PFSK-1 (cell line): Measurements from ENCODE around the gene CISH.

Experiments
- FOXP2 ChIP-seq: optimal IDR thresholded peaks from 2 replicates; pipeline ENCODE3; 2011; ENCODE audit warnings: borderline replicate concordance, control low read depth, inconsistent platforms; ENCODE audit not compliant: insufficient read depth; ENCODE audit errors: extremely low read length, extremely low read depth
- POLR2AphosphoS5 ChIP-seq: IDR thresholded peaks from 2 replicates; pipeline ENCODE4 v1.6.1; 2012; ENCODE audit warnings: low read depth, mild to moderate bottlenecking, control low read depth, low read length, moderate library complexity
- REST ChIP-seq, 2 experiments: IDR thresholded peaks; 2 replicates each; pipeline versions ENCODE4 v1.6.1 to v1.8.0; 2011 to 2012; ENCODE audit warnings: low read depth in 2 of 2, low read length in 2 of 2, control low read depth in 1 of 2, inconsistent platforms in 1 of 2, mild to moderate bottlenecking in 1 of 2, moderate library complexity in 1 of 2; ENCODE audit not compliant: insufficient read depth in 1 of 2
- SIN3A ChIP-seq: IDR thresholded peaks from 2 replicates; pipeline ENCODE4 v1.6.1; 2012; ENCODE audit warnings: mild to moderate bottlenecking, low read length, moderate library complexity, borderline replicate concordance; ENCODE audit not compliant: insufficient read depth
- TAF1 ChIP-seq: IDR thresholded peaks from 2 replicates; pipeline ENCODE4 v1.6.1; 2012; ENCODE audit warnings: low read length, control low read depth, borderline replicate concordance; ENCODE audit not compliant: insufficient read depth

CISH gene

GRCh38 chr3:50657816-50658215 is 46.2 kb upstream of the CISH start:
- TF ChIP-seq FOXP2 (no peak), REST (IDR thresholded peaks at IDR 0.05; ENCODE audit: insufficient read depth in 1 of 2, low read depth in 2 of 2, low read length in 2 of 2) (no peak), POLR2AphosphoS5 (no peak), TAF1 (no peak), SIN3A (no peak)

GRCh38 chr3:50657407-50657806 is 45.8 kb upstream of the CISH start:
- TF ChIP-seq POLR2AphosphoS5, result no peak
- no peak for TF ChIP-seq FOXP2
- no peak for TF ChIP-seq REST (IDR thresholded peaks at IDR 0.05; ENCODE audit: insufficient read depth in 1 of 2, low read depth in 2 of 2, low read length in 2 of 2)
- TF ChIP-seq SIN3A, result no peak
- TF ChIP-seq TAF1, result no peak

DNA sequence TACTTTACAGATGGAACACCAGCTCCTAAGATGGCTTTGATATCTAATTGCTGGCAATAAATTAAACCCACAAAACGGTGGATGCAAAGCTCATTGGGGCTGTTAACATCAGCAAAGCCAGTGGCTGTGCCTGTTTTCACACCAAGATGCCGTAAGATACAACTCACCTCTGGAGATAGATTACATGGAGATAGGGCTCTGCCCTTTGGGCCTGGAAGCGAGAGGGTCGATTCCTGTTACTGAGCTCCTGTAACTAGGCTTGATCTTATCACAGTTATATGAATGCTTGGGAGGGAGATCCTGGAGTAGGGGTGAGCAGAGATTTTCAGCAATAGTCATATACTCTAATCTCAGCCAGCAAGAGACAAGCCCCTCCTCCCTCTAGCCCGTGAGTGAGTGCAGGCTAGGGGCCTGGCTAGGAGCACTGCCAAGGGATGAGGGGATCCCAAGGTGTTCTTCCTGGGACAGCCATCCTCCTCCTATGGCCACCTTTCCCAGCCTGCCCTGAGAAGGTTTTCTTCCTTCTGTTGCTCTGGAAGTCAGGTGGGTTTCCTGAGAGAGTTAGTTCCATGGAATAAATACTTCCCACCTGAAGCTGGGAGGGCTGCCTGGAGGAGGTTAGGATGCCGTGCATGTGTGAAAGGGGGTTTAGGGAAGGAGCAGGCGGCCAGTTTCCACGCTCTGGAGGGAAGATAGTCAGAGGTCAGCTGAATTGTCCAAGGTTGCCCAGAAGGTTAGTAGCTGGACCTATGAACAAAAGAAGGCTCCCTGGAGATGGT is 45.0 kb upstream of the CISH start:
- no peak for TF ChIP-seq TAF1
- no peak for TF ChIP-seq REST (IDR thresholded peaks at IDR 0.05; ENCODE audit: insufficient read depth in 1 of 2, low read depth in 2 of 2, low read length in 2 of 2)
- TF ChIP-seq FOXP2, result no peak
- TF ChIP-seq SIN3A, result no peak
- TF ChIP-seq POLR2AphosphoS5, result no peak

DNA sequence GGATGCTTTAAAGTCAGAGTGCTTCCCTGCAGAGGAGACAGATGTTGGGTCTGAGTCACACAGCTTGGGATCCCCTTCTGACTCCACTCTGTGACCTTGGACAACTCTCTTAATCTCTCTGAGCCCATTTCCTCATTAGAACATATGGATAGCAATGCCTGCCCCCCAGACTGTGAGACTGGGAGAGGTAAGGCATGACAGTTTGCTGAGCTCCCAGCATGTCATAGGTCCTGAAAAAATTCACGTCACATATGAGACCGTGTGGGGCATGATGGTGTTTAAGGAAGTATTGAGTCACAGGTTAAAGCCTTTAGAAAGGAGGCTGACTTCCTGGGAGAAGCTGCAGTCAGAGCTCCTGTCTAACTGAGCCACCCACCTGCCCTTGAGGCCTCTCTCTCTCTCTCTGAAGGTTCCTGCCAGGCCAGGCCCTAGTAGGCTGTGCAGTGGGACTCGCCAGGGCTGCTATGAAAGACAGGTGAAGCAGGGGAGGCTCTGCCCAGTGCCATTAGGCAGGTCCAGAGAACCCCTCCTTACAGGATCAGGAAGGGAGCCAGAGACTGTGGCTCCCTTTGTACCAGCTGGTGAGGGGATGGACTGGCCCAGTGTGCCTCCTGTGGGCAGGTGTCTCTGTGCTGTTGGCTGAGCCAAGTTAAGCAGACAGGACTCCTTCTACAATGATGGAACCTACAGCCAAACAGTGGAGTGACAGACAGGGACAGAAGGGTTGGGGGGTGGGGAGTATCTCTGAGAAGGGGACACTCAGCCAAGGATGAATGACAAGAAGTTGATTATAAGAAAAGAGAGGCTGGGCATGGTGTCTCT is 43.6 kb upstream of the CISH start:
- TF ChIP-seq POLR2AphosphoS5 (no peak), TAF1 (no peak), REST (IDR thresholded peaks at IDR 0.05; ENCODE audit: insufficient read depth in 1 of 2, low read depth in 2 of 2, low read length in 2 of 2) (no peak), SIN3A (no peak), FOXP2 (no peak)
